ENCODE results near the gene AUTS2. TPM values are rescaled to one million over a fixed set of nuclear protein-coding genes. Genes with fewer than 3 reads are reported as not detected.

Gene AUTS2
- total and polyA plus RNA-seq, 2 experiments from 2014 or later: 32.0 to 91.0 TPM

DNA sequence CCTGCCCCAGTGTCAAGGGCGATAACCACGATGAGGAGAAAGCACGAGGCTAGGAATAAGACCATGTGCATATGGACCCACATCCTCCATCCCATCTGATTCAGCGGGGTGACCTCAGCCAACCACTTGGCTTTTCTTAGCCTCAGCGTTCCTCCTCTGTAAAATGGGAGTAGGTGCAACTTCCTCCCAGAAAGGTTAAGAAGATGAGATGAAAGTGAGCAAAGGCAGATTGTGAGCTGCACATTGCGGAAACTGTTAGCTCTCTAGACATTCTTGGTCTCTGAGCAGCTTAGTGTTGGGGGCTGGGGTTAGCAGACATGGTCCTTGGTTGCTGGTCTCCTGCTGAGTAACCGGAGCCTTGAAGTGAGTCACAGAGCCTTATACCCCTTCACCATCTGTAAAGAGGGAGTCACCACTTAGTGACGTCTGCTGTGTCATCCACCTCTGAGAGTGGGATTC, 1036.4 kb downstream of the AUTS2 start (continued):
- TF ChIP-seq ZNF114 (CRISPR knock-in tag; IDR thresholded peaks at IDR 0.05) (no peak), STAT1 (IDR thresholded peaks at IDR 0.05; ENCODE audit: unreplicated experiment) (no peak), POLR2AphosphoS5 (IDR thresholded peaks at IDR 0.05; ENCODE audit: low read depth) (no peak)
- TF ChIP-seq, protein P1, sequence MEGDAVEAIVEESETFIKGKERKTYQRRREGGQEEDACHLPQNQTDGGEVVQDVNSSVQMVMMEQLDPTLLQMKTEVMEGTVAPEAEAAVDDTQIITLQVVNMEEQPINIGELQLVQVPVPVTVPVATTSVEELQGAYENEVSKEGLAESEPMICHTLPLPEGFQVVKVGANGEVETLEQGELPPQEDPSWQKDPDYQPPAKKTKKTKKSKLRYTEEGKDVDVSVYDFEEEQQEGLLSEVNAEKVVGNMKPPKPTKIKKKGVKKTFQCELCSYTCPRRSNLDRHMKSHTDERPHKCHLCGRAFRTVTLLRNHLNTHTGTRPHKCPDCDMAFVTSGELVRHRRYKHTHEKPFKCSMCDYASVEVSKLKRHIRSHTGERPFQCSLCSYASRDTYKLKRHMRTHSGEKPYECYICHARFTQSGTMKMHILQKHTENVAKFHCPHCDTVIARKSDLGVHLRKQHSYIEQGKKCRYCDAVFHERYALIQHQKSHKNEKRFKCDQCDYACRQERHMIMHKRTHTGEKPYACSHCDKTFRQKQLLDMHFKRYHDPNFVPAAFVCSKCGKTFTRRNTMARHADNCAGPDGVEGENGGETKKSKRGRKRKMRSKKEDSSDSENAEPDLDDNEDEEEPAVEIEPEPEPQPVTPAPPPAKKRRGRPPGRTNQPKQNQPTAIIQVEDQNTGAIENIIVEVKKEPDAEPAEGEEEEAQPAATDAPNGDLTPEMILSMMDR (conservative IDR thresholded peaks at IDR 0.05; ENCODE audit: low read depth in 2 of 2): no peak

DNA sequence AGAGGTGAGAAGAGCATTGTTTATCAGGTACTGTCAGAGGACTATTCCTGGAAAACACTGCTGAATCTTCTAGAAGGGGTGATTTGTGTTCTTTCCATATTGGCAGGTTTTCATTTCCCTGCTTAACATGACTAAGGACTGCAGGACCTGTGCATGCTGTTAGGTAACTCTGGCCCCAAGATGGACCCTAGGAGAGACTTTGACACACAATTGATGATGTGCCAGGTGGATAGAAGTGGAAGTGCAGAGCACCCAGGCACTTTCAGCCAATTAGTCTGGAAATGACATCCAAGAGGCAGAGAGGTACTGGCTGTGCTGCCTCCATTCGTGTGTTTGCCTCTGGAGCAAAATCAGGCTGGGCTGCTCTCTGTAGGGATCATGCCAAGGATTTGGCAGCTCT, 1037.4 kb downstream of the AUTS2 start:
- no peak overlapping the region for H3K4me3 ChIP-seq
- no peak overlapping the region for H2AFZ ChIP-seq
- no peaks in the 10 kb centered on the region for H4K20me1 ChIP-seq (replicated peaks; ENCODE audit: insufficient read depth)
- H3K27ac ChIP-seq (ENCODE audit: low read depth): no peak overlapping the region
- ATAC-seq (no peak), DNase-seq (ENCODE audit: low spot score) (no peak)
- no peak for TF ChIP-seq STAT1 (IDR thresholded peaks at IDR 0.05; ENCODE audit: unreplicated experiment)
- no peak for TF ChIP-seq ZNF114 (CRISPR knock-in tag; IDR thresholded peaks at IDR 0.05)
- TF ChIP-seq NANOG (IDR thresholded peaks at IDR 0.05; ENCODE audit: borderline replicate concordance): no peak
- no peak for TF ChIP-seq CREB1 (CRISPR knock-in tag; IDR thresholded peaks at IDR 0.05; ENCODE audit: low read depth)
- TF ChIP-seq, protein P2, sequence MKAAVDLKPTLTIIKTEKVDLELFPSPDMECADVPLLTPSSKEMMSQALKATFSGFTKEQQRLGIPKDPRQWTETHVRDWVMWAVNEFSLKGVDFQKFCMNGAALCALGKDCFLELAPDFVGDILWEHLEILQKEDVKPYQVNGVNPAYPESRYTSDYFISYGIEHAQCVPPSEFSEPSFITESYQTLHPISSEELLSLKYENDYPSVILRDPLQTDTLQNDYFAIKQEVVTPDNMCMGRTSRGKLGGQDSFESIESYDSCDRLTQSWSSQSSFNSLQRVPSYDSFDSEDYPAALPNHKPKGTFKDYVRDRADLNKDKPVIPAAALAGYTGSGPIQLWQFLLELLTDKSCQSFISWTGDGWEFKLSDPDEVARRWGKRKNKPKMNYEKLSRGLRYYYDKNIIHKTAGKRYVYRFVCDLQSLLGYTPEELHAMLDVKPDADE (IDR thresholded peaks at IDR 0.05): no peak
- TF ChIP-seq, protein P1 (conservative IDR thresholded peaks at IDR 0.05; ENCODE audit: low read depth in 2 of 2): no peak
- TF ChIP-seq, protein P3, sequence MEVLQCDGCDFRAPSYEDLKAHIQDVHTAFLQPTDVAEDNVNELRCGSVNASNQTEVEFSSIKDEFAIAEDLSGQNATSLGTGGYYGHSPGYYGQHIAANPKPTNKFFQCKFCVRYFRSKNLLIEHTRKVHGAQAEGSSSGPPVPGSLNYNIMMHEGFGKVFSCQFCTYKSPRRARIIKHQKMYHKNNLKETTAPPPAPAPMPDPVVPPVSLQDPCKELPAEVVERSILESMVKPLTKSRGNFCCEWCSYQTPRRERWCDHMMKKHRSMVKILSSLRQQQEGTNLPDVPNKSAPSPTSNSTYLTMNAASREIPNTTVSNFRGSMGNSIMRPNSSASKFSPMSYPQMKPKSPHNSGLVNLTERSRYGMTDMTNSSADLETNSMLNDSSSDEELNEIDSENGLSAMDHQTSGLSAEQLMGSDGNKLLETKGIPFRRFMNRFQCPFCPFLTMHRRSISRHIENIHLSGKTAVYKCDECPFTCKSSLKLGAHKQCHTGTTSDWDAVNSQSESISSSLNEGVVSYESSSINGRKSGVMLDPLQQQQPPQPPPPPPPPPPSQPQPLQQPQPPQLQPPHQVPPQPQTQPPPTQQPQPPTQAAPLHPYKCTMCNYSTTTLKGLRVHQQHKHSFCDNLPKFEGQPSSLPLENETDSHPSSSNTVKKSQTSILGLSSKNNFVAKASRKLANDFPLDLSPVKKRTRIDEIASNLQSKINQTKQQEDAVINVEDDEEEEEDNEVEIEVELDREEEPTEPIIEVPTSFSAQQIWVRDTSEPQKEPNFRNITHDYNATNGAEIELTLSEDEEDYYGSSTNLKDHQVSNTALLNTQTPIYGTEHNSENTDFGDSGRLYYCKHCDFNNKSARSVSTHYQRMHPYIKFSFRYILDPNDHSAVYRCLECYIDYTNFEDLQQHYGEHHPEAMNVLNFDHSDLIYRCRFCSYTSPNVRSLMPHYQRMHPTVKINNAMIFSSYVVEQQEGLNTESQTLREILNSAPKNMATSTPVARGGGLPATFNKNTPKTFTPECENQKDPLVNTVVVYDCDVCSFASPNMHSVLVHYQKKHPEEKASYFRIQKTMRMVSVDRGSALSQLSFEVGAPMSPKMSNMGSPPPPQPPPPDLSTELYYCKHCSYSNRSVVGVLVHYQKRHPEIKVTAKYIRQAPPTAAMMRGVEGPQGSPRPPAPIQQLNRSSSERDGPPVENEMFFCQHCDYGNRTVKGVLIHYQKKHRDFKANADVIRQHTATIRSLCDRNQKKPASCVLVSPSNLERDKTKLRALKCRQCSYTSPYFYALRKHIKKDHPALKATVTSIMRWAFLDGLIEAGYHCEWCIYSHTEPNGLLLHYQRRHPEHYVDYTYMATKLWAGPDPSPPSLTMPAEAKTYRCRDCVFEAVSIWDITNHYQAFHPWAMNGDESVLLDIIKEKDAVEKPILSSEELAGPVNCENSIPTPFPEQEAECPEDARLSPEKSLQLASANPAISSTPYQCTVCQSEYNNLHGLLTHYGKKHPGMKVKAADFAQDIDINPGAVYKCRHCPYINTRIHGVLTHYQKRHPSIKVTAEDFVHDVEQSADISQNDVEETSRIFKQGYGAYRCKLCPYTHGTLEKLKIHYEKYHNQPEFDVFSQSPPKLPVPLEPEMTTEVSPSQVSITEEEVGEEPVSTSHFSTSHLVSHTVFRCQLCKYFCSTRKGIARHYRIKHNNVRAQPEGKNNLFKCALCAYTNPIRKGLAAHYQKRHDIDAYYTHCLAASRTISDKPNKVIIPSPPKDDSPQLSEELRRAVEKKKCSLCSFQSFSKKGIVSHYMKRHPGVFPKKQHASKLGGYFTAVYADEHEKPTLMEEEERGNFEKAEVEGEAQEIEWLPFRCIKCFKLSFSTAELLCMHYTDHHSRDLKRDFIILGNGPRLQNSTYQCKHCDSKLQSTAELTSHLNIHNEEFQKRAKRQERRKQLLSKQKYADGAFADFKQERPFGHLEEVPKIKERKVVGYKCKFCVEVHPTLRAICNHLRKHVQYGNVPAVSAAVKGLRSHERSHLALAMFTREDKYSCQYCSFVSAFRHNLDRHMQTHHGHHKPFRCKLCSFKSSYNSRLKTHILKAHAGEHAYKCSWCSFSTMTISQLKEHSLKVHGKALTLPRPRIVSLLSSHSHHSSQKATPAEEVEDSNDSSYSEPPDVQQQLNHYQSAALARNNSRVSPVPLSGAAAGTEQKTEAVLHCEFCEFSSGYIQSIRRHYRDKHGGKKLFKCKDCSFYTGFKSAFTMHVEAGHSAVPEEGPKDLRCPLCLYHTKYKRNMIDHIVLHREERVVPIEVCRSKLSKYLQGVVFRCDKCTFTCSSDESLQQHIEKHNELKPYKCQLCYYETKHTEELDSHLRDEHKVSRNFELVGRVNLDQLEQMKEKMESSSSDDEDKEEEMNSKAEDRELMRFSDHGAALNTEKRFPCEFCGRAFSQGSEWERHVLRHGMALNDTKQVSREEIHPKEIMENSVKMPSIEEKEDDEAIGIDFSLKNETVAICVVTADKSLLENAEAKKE (CRISPR knock-in tag; IDR thresholded peaks at IDR 0.05): no peak
- TF ChIP-seq ZNF331 (CRISPR knock-in tag; IDR thresholded peaks at IDR 0.05; ENCODE audit: low read depth): no peak
- no peak for TF ChIP-seq JUNB (IDR thresholded peaks at IDR 0.05; ENCODE audit: unreplicated experiment)
- H3K4me2 ChIP-seq: no peak overlapping the region
- H3K36me3 Mint-ChIP-seq (ENCODE audit: low read depth): 0 out of 3 replicates have a peak, but pooled peaks cover 2% of the 10 kb centered on the region
- H3F3A ChIP-seq (replicated peaks; ENCODE audit: low read depth): 0 out of 2 replicates have a peak, but pooled peaks cover 5% of the 10 kb centered on the region
- H3K4me1 Mint-ChIP-seq: peaks cover 54% of the 10 kb centered on the region
- H3K27me3 Mint-ChIP-seq (ENCODE audit: insufficient read depth, low read depth, poor library complexity): peaks cover 12% of the 10 kb centered on the region
- no peak overlapping the region for H3K4me3 Mint-ChIP-seq
- H3K27me3 ChIP-seq (ENCODE audit: insufficient read depth): no peaks in the 10 kb centered on the region
- peaks cover 41% of the 10 kb centered on the region for H3K4me1 ChIP-seq (ENCODE audit: insufficient read depth)
- H3K36me3 ChIP-seq (ENCODE audit: insufficient read depth): no peaks in the 10 kb centered on the region
- no peak overlapping the region for H3K27ac Mint-ChIP-seq
- H3K9me2 ChIP-seq (ENCODE audit: insufficient read depth): 0 out of 2 replicates have a peak, but pooled peaks cover 5% of the 10 kb centered on the region
- H3K9me3 Mint-ChIP-seq: no peaks in the 10 kb centered on the region; the same call in 2 of the 3 replicates
- H3K79me2 ChIP-seq (replicated peaks; ENCODE audit: insufficient read depth): no peaks in the 10 kb centered on the region

All from GM23338 (cell line).